B cell (primary cell): Measurements from ENCODE around the gene PTPN14.

Source experiments
- EZH2 ChIP-seq: IDR thresholded peaks from 2 replicates; pipeline ENCODE4 v1.6.1; 2012; ENCODE audit warnings: borderline replicate concordance, low read depth, mild to moderate bottlenecking, moderate library complexity, low read length; ENCODE audit not compliant: insufficient read depth, poor library complexity, severe bottlenecking
- TF ChIP-seq, protein P1 (sequence below): fragments of 200-600 bp; IDR thresholded peaks from one replicate; pipeline ENCODE4 v1.8.0; 2022; ENCODE audit warnings: antibody characterized with exemption, mild to moderate bottlenecking

DNA sequence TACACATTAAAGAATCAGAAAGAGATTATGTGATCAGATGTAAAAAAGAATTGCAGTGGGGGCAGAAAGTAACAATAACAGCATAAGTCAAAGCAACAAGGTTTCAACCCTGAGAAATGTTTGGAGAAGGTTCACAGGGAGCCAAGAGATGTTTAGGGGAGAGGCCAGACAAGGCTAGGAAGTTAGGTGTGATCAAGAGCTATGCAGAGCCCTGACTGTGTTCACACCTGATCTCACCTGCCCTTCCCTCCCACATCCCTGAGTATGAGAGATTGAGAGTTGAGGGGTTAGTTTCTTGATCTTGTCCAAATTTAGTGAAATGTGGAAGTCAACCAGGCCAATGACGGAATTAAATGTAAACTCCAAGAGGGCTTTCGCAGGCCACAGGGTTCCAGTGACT is 10.2 kb downstream of the PTPN14 start:
- TF ChIP-seq, protein P1, sequence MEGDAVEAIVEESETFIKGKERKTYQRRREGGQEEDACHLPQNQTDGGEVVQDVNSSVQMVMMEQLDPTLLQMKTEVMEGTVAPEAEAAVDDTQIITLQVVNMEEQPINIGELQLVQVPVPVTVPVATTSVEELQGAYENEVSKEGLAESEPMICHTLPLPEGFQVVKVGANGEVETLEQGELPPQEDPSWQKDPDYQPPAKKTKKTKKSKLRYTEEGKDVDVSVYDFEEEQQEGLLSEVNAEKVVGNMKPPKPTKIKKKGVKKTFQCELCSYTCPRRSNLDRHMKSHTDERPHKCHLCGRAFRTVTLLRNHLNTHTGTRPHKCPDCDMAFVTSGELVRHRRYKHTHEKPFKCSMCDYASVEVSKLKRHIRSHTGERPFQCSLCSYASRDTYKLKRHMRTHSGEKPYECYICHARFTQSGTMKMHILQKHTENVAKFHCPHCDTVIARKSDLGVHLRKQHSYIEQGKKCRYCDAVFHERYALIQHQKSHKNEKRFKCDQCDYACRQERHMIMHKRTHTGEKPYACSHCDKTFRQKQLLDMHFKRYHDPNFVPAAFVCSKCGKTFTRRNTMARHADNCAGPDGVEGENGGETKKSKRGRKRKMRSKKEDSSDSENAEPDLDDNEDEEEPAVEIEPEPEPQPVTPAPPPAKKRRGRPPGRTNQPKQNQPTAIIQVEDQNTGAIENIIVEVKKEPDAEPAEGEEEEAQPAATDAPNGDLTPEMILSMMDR, result no peak
- no peak for TF ChIP-seq EZH2
